Karpas-422 (cell line): ENCODE results near the gene KANSL3. TPM values are rescaled to one million over a fixed set of nuclear protein-coding genes. Genes with fewer than 3 reads are reported as not detected.

Experiments
- DNase-seq: peaks from one replicate; pipeline ENCODE4 v3.0.0-alpha.2; 2015
- H2AFZ ChIP-seq: fragments of 200-600 bp; sonication (generic); 2 replicates; pipeline ENCODE4 v1.6.1; 2014; ENCODE audit warnings: antibody characterized with exemption, low read length, mixed read lengths
- H3K27ac ChIP-seq: fragments of 200-600 bp; sonication (generic); 2 replicates; pipeline ENCODE4 v1.5.1; 2014; ENCODE audit warnings: mild to moderate bottlenecking, low read length, moderate library complexity
- H3K27me3 ChIP-seq: fragments of 200-600 bp; sonication (generic); 2 replicates; pipeline ENCODE4 v1.6.1; 2014; ENCODE audit warnings: low read length, mixed read lengths
- H3K36me3 ChIP-seq: fragments of 200-600 bp; sonication (generic); 2 replicates; pipeline ENCODE4 v1.6.1; 2014; ENCODE audit warnings: low read length, mixed read lengths; ENCODE audit not compliant: insufficient read depth
- H3K4me1 ChIP-seq: fragments of 200-600 bp; sonication (generic); 2 replicates; pipeline ENCODE4 v1.6.1; 2014; ENCODE audit warnings: mild to moderate bottlenecking, low read length, mixed read lengths
- H3K4me2 ChIP-seq: fragments of 200-600 bp; sonication (generic); 2 replicates; pipeline ENCODE4 v1.6.1; 2014; ENCODE audit warnings: low read length, low read depth, mild to moderate bottlenecking; ENCODE audit not compliant: poor library complexity, severe bottlenecking
- H3K4me3 ChIP-seq: fragments of 200-600 bp; sonication (generic); 2 replicates; pipeline ENCODE4 v1.5.1; 2014; ENCODE audit warnings: mild to moderate bottlenecking, antibody characterized with exemption, low read length, mixed read lengths
- H3K79me2 ChIP-seq: fragments of 200-600 bp; sonication (generic); 2 replicates; pipeline ENCODE4 v1.6.1; 2014; ENCODE audit warnings: mild to moderate bottlenecking, low read length, mixed read lengths
- H3K9ac ChIP-seq: fragments of 200-600 bp; sonication (generic); 2 replicates; pipeline ENCODE4 v1.6.0; 2014; ENCODE audit warnings: low read length
- H3K9me2 ChIP-seq: fragments of 200-600 bp; sonication (generic), shearing (Covaris generic); replicated peaks from 2 replicates; pipeline ENCODE4 v1.6.0; 2014; ENCODE audit warnings: mild to moderate bottlenecking, low read length, moderate library complexity; ENCODE audit not compliant: insufficient read depth
- H3K9me3 ChIP-seq: fragments of 300-700, 200-600 bp; sonication (generic); 2 replicates; pipeline ENCODE4 v1.6.1; 2014; ENCODE audit warnings: low read length, mixed read lengths
- H4K20me1 ChIP-seq: fragments of 200-600 bp; sonication (generic); 2 replicates; pipeline ENCODE4 v1.6.1; 2014; ENCODE audit warnings: mild to moderate bottlenecking, antibody characterized with exemption, low read length, low read depth; ENCODE audit not compliant: insufficient read depth
- total RNA-seq: library from RNA; depleted of rRNA; stranded (reverse); fragments of >200 nt; shearing (Covaris generic); gene quantifications from 2 replicates; pipeline ENCODE4 v1.2.3, GENCODE V29; 2014; ENCODE audit warnings: low replicate concordance

KANSL3 gene
- total RNA-seq, 1 experiment from 2014 or later, result 40.6 TPM

GRCh38 chr2:96648306-96648930 is 10.3 kb upstream of the KANSL3 start:
- no peaks in the 10 kb centered on the region for H3K4me1 ChIP-seq

GRCh38 chr2:96647681-96648080 is 9.6 kb upstream of the KANSL3 start:
- Histone ChIP-seq H3K79me2 (no peaks in the 10 kb centered on the region), H3K9me2 (no peaks in the 10 kb centered on the region), H4K20me1 (no peaks in the 10 kb centered on the region), H3K4me3 (no peak overlapping the region), H3K27me3 (no peaks in the 10 kb centered on the region), H2AFZ (no peak overlapping the region), H3K4me1 (no peaks in the 10 kb centered on the region), H3K9me3 (no peaks in the 10 kb centered on the region), H3K4me2 (no peak overlapping the region), H3K36me3 (no peaks in the 10 kb centered on the region), H3K9ac (no peak overlapping the region), H3K27ac (no peak overlapping the region)
- DNase-seq, result no peak

More at GRCh38 chr2:96648306-96648930, 10.3 kb upstream of the KANSL3 start:
- DNase-seq, result no peak
- Histone ChIP-seq H3K4me3 (no peak overlapping the region), H3K4me2 (no peak overlapping the region), H3K9me2 (no peaks in the 10 kb centered on the region), H3K79me2 (no peaks in the 10 kb centered on the region), H3K36me3 (no peaks in the 10 kb centered on the region), H3K9me3 (no peaks in the 10 kb centered on the region), H3K27ac (no peak overlapping the region), H3K9ac (no peak overlapping the region), H2AFZ (no peak overlapping the region), H4K20me1 (no peaks in the 10 kb centered on the region), H3K27me3 (no peaks in the 10 kb centered on the region)

- no peak within 1 kb of the TSS for H3K9ac ChIP-seq
- no peaks in the 10 kb centered on the region for H4K20me1 ChIP-seq
- peaks cover 4% of the 10 kb centered on the region for H3K4me1 ChIP-seq
- no peak for DNase-seq
- H3K9me3 ChIP-seq, result no peaks in the 10 kb centered on the region
- H2AFZ ChIP-seq, result no peak within 1 kb of the TSS
- no peak within 1 kb of the TSS for H3K4me3 ChIP-seq
- H3K4me2 ChIP-seq, result no peak within 1 kb of the TSS
- H3K9me2 ChIP-seq, result no peaks in the 10 kb centered on the region
- H3K27me3 ChIP-seq, result no peaks in the 10 kb centered on the region
- H3K27ac ChIP-seq, result no peak within 1 kb of the TSS
- H3K79me2 ChIP-seq, result peaks cover 1% of the 10 kb centered on the region
- no peaks in the 10 kb centered on the region for H3K36me3 ChIP-seq
Measured at GRCh38 chr2:96642564-96643360, 4.7 kb upstream of the KANSL3 start, which contains the start of gene FER1L5. TSS of gene FER1L5 (plus strand) at chr2:96642764. CDS start at chr2:96642837, 73 bp downstream.

- no peaks in the 10 kb centered on the region for H3K9me2 ChIP-seq
- peaks cover 12% of the 10 kb centered on the region; the same call in 1 of the 2 replicates for H3K36me3 ChIP-seq
- H3K9me3 ChIP-seq, result no peaks in the 10 kb centered on the region
- peak overlapping the region; percentile 69 for H3K27ac ChIP-seq
- H3K79me2 ChIP-seq, result peaks cover 35% of the 10 kb centered on the region
- H2AFZ ChIP-seq, result peak overlapping the region; percentile 84; the same call in 1 of the 2 replicates
- no peaks in the 10 kb centered on the region for H3K27me3 ChIP-seq
- H3K4me3 ChIP-seq, result peak overlapping the region; percentile 99
- DNase-seq, result peak; percentile 92
- no peaks in the 10 kb centered on the region for H4K20me1 ChIP-seq
- H3K4me1 ChIP-seq, result peaks cover 28% of the 10 kb centered on the region
- H3K9ac ChIP-seq, result peak overlapping the region; percentile 98
- peak overlapping the region; percentile 100 for H3K4me2 ChIP-seq
Measured at GRCh38 chr2:96637385-96638143, 548 bp downstream of the KANSL3 start.

GRCh38 chr2:96636551-96637171 is 1.5 kb downstream of the KANSL3 start:
- H3K9me3 ChIP-seq, result no peaks in the 10 kb centered on the region
- peak overlapping the region; percentile 100 for H3K4me2 ChIP-seq
- H3K27ac ChIP-seq, result no peak overlapping the region
- H3K4me1 ChIP-seq, result peaks cover 28% of the 10 kb centered on the region
- no peak overlapping the region for H2AFZ ChIP-seq
- H3K9me2 ChIP-seq, result no peaks in the 10 kb centered on the region
- peaks cover 12% of the 10 kb centered on the region; the same call in 1 of the 2 replicates for H3K36me3 ChIP-seq
- H3K27me3 ChIP-seq, result no peaks in the 10 kb centered on the region
- H3K79me2 ChIP-seq, result peaks cover 40% of the 10 kb centered on the region
- peak overlapping the region; percentile 99 for H3K4me3 ChIP-seq
- peak overlapping the region; percentile 98 for H3K9ac ChIP-seq
- DNase-seq, result no peak
- no peaks in the 10 kb centered on the region for H4K20me1 ChIP-seq

- Histone ChIP-seq H3K9ac (no peak overlapping the region), H3K4me3 (no peak overlapping the region), H3K4me2 (no peak overlapping the region), H3K27me3 (no peaks in the 10 kb centered on the region), H4K20me1 (no peaks in the 10 kb centered on the region), H3K36me3 (peaks cover 36% of the 10 kb centered on the region), H2AFZ (no peak overlapping the region), H3K27ac (no peak overlapping the region), H3K9me3 (no peaks in the 10 kb centered on the region), H3K4me1 (peaks cover 28% of the 10 kb centered on the region), H3K79me2 (peaks cover 52% of the 10 kb centered on the region), H3K9me2 (no peaks in the 10 kb centered on the region)
- DNase-seq, result no peak
Measured at GRCh38 chr2:96633641-96634040, 4.5 kb downstream of the KANSL3 start.

- Histone ChIP-seq H3K9ac (no peak overlapping the region), H3K4me1 (peaks cover 18% of the 10 kb centered on the region), H3K4me3 (no peak overlapping the region), H4K20me1 (no peaks in the 10 kb centered on the region), H3K9me3 (no peaks in the 10 kb centered on the region), H2AFZ (no peak overlapping the region), H3K27ac (no peak overlapping the region), H3K79me2 (peaks cover 47% of the 10 kb centered on the region), H3K4me2 (no peak overlapping the region), H3K36me3 (peaks cover 44% of the 10 kb centered on the region), H3K27me3 (no peaks in the 10 kb centered on the region), H3K9me2 (no peaks in the 10 kb centered on the region)
- DNase-seq, result no peak
Measured at GRCh38 chr2:96631804-96632435, 6.2 kb downstream of the KANSL3 start.
